NCI-H526 (cell line): Measurements from ENCODE around the gene ARHGEF40.

Experiments
- DNase-seq, 2 experiments: peaks; one replicate each; lab custom pipeline; 2025; lab: John Stamatoyannopoulos, UW

The ARHGEF40 gene

GRCh38 chr14:21121122-21121521 is 51.0 kb downstream of the ARHGEF40 start:
- DNase-seq: no peak

DNA sequence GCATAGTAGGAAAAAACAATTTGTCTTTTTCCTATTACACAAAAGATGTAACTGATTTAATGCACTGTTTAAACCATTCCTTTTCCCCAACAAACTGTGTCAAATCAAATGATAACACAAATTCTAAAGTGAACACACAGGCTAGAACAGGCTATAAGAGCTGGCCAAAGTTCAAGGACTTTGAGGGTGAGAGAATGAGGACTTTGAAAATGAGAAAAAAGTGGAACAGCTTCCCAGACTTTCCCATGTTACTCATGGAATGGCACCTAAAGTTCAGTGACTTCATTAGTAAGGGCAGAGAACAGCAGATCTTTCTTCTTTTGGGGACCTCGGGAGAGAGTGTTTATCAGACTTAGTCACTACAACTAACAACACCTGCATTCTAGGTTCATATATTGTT is 53.3 kb downstream of the ARHGEF40 start:
- DNase-seq: no peak

- no peak for DNase-seq
These were observed 63.8 kb downstream of the ARHGEF40 start for GRCh38 chr14:21133901-21134300.

DNA sequence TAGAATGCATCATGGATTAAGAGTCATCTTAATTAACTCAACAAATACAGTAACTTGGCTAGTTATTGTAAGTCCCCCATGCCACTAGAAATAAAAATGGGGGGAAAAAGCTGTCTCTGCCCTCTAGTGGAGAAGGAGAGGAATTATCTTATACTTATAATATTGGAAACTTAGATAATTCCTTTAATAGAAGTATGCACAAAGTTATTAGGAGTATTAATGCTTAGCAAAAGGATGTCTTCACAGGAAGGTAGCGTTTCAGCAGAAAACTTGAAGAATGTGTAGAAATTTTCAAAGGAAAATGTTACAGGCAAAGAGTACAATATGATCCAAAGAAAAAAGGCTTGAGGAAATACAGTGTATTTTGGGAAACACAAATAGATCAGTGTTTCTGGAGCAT is 65.9 kb downstream of the ARHGEF40 start:
- DNase-seq: peak in 1 of 2 experiments; percentile 26
